Measurements from ENCODE around the gene CPT1C. TPM values are rescaled to one million over a fixed set of nuclear protein-coding genes. Genes with fewer than 3 reads are reported as not detected.

CPT1C gene
- total RNA-seq, 4 donors from 2014 or later, result 0.38 to 2.6 (median 0.85) TPM; not detected in 1

DNA sequence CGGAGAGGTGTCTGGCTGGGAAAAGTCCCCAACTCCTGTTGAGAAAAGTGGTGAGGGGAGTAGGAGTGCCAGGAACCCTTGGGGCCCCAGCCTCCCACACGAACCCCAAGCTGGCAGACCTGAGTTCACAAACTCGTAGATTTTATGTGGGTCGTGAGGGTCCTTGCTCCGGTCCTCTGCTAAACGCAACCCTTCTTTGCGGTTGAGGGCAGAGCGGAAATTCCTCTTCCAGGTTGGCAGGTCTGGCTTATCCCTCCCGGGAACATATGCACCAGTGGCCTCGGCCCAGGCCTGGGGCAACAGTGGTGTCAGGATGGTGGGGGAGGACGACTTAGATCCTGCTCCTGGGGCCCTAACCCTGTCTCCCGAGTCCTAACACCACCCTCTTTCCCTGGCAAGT lies 27.7 kb upstream of the CPT1C start:
- no peak for TF ChIP-seq CTCF (IDR thresholded peaks at IDR 0.05; ENCODE audit: low read depth)

DNA sequence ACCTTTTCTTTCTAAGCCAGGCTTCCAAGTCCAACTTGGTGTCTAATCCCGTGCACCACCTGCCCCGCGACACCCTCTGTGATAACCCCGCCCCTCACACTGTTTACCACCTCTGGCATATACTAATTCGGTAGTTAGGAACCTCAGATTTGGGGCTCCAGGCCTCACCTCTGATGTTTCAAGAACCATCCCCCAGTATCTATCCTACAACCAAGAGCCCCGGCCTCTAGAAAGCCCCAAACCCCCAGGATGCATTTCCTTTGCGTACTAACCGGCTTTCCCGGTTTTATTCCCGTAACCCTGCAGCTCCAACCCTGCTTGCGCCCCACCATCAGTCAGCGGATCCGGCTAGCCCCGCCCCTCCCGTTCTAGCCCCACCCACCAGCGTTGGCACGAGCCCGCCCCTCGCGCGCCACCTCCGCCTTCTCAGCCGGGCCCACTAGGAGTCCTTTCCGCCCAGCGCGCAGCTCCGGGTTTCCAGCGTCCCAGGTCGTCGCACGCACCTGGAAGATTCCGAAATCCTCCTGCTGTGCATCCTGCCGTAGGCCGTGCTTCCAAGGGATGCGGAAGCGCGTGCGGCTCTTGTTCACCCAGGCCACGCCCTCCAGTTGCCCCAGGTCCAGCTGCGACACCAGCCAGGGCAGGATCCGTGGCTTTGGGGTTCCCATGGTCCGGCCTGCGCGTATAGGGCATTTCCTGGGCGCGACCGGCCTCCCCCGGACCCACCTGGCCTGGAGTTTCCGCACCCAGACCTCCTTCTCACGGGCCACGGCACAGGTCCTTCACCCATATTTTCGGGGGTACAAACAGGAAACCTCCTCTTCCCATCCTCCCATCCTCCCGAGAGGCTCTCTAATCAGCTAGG lies 26.5 kb upstream of the CPT1C start:
- TF ChIP-seq CTCF (IDR thresholded peaks at IDR 0.05; ENCODE audit: low read depth), result no peak

- no peak for TF ChIP-seq CTCF (IDR thresholded peaks at IDR 0.05; ENCODE audit: low read depth)
These were observed 25.9 kb upstream of the CPT1C start for GRCh38 chr19:49665036-49665350.

DNA sequence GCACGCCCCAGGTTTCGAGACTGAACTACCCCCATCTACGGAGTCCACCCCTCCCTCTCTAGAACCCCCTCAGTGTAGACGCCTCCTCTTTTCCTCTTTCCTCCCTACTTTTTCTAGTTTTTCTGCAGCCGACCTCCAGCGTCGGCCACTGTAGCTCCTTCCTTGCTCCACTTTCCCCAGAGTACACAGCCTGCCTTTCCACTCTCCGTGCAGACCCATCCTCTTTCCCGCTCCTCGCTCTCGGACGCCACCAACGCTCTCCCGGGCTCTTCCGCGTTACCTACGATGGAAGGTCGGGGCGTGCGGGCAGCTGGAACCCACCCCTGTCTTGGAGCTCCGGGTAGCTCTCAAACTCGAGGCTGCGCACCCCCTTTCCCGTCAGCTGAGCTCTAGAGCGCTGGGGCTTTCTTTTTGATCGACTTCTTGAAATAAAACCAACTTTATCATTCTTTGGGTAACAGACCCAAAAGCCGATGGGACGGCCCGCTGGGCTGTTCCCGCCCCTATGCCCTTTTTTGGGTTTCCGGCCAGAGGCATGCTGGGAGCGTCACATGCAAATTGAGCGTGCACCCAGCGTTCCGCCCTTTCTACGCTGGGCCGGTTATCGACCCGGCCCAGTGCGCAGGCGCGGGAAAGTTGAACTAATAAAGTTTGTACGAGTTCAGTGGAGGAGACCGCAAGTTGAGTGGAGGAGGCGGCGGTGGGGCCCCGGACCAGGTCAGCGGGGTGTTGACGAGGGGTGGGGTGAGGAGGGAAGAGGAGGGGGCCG lies 25.4 kb upstream of the CPT1C start, which contains the start of the genes BCL2L12 and IRF3:
Gene BCL2L12, plus strand, starts transcription at position 583 of the 769 bp plus-strand sequence. CDS start 760 bp downstream, outside the sequence.
Gene IRF3, minus strand, starts transcription at position 507 of the 769 bp plus-strand sequence. CDS start 1,019 bp downstream, outside the sequence.
- TF ChIP-seq CTCF (IDR thresholded peaks at IDR 0.05; ENCODE audit: low read depth), result no peak

DNA sequence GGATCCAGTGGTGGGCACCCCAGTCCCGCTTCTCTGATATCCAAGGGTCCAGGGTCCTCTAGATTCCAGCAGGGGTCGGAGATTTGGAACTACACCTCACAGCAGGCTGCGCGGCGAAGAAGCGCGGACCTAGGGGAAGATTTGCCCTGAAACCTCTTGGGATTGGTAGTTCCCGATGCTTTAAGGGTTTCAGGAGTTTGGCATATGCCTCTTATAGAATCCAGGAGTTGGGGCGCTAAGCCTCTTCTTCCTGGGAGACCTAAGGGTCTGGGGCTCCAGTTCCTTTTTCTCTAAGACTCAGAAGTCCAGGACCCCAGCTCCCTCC lies 24.8 kb upstream of the CPT1C start:
- TF ChIP-seq CTCF (IDR thresholded peaks at IDR 0.05; ENCODE audit: low read depth), result no peak

DNA sequence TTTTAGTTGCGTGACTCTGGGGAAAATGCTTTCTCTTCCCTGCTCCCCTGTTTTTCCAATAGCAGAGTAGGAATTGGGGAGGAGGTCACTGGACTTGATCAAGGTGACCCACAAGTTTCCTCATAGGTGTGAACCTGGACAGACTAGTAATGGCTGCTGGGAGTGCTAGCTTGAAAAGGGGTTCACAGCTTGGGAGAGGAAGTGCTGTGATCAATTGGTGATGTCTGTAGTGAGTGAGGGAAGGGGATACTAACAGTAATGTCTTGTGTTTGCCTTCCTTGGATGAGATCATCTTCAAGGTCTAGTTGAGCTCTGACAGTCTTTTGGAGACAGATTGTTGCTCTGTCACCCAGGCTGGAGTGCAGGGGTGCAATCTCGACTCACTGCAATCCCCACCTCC lies 23.4 kb upstream of the CPT1C start:
- TF ChIP-seq CTCF (IDR thresholded peaks at IDR 0.05; ENCODE audit: low read depth), result no peak

DNA sequence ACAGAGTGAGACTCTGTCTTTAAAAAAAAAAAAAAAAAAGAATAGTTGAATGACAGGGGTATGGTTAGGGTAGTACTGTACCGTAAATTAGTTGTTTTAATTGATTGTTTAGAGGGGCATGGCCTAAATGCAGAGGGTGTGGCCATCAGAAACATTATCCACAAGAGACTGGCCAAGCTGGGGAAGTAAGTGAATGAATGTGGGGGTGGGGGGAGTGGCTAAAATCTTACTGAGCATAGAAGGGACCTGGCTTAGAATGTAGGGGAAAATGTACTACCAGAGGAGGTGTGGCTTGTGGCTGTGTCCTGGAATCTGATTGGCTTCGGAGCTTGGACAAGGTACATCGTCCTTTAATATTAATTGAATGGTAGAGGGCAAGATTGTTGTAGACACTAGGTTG lies 21.4 kb upstream of the CPT1C start:
- no peak for TF ChIP-seq CTCF (IDR thresholded peaks at IDR 0.05; ENCODE audit: low read depth)
